ENCODE measurements around the gene NRXN2.
"Not testable (repeated sequence)": the region's sequence is repeated elsewhere in the genome, so short reads cannot be mapped to it uniquely, and the experiment has no call there.

Gene NRXN2

DNA sequence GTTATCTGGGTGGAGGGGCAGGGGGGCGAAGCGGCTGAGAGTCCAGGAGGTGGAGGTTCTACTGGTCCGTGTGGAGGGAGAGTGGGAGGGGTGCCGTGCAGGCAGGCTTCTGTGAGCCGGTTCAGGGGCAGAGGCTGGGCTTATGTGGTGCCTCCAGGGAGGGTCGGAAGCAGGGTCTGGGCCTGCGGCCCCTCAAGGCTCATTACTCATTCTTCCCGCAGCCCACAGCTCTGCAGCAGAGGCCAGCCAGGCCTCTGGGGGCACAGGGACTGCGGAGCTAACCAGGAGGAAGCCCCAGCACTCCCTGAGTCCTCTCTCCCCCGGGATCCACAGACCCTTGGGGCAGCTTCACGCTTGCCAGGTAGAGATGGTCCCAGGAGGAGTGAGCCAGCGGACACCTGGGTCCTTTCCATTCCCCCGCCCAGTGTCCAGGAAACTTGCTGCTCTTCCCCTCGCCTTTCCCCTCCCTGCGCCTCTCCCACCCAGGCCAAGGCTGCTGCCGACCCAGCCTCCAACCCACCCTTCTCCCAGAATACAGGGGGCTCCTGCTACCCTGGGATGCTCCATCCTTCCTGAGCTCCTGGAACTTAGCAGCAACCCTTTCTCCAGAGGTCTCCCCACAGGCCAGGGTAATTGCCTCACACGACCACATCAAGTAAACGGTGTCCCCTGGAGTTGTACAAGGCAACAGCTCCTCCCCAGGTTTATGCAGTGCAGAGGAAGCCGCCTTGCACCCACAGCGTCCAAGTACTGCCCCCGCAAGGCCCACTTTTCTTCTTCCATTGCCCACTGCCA lies 6.3 kb downstream of the NRXN2 start:
- no peak for DNase-seq
- TF ChIP-seq POLR2A (IDR thresholded peaks at IDR 0.05; ENCODE audit: low read length) (no peak), GATA1 (IDR thresholded peaks at IDR 0.05; ENCODE audit: low read depth, low read length) (no peak)

- no peak for TF ChIP-seq POLR2A (IDR thresholded peaks at IDR 0.05; ENCODE audit: low read length)
- no peak for TF ChIP-seq GATA1 (IDR thresholded peaks at IDR 0.05; ENCODE audit: low read depth, low read length)
Measured at GRCh38 chr11:64715756-64716472, 7.1 kb downstream of the NRXN2 start.

GRCh38 chr11:64715110-64715509 lies 7.9 kb downstream of the NRXN2 start:
- no peak for DNase-seq
- no peak for TF ChIP-seq GATA1 (IDR thresholded peaks at IDR 0.05; ENCODE audit: low read depth, low read length)
- no peak for TF ChIP-seq POLR2A (IDR thresholded peaks at IDR 0.05; ENCODE audit: low read length)

More at GRCh38 chr11:64715756-64716472, 7.1 kb downstream of the NRXN2 start:
- no peak for DNase-seq

- DNase-seq = no peak
Measured at GRCh38 chr11:64714666-64715065, 8.3 kb downstream of the NRXN2 start.

DNA sequence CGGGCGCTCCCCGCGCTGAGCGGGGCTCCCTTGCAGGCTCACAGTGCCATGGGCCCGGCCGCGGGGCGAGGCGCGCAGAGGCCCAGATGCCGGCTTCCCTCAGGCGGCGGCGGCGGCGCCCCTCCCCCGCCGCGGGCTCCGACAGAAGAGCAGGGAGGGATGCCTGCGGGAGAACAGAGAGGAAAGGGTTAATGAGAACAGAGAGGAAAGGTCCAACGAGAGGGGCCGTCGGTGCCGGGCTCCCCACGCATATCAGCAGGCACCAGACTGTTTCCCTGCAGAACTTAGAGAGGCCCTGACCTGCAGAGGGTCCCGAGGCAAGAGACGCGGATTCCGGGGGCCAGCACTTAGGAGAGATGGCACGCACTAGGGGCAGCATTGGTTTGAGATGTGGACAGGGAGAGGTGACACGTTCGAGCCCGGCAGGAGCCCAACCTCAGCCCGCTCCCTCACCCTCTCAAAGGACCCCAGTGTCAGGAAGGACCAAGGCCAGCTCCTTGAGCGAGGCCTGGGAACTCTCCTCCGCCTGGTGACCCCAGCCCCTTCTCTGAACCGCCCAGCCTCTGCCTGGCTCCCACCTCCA lies 9.1 kb downstream of the NRXN2 start:
- no peak for DNase-seq
- TF ChIP-seq POLR2A (IDR thresholded peaks at IDR 0.05; ENCODE audit: low read length) (no peak), GATA1 (IDR thresholded peaks at IDR 0.05; ENCODE audit: low read depth, low read length) (no peak)

More at GRCh38 chr11:64714666-64715065, 8.3 kb downstream of the NRXN2 start:
- TF ChIP-seq POLR2A (IDR thresholded peaks at IDR 0.05; ENCODE audit: low read length) = no peak
- TF ChIP-seq GATA1 (IDR thresholded peaks at IDR 0.05; ENCODE audit: low read depth, low read length) = no peak

GRCh38 chr11:64713016-64713707 lies 9.8 kb downstream of the NRXN2 start:
- TF ChIP-seq GATA1 (IDR thresholded peaks at IDR 0.05; ENCODE audit: low read depth, low read length) = no peak
- TF ChIP-seq POLR2A (IDR thresholded peaks at IDR 0.05; ENCODE audit: low read length) = no peak
- no peak for DNase-seq

DNA sequence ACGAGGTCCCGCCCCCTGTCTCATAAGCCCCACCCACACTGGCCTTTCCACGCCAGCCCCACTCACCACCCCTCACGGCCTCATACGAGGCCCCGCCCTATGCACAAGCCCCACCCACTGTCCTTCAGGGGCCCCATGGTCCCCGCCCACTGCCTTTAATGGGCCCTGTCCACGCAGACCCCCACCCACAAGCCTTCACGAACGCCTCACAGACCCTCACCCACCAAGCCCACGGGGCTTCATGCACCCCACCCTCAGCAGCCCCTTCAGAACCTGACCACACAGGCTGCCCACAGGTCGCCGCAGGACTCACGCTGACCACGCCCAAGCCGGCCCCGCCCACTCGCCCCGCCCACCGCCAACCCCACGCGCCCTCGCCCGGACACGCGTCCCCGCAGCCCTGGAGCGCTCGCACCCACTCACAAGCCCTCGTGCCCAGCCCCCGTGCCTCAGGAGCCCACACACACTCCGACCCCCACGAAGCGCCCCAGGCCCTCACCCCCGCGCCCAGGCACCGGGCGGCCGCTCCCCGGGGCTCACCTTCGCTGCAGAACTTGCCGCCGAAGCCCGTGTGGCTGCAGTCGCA lies 10.5 kb downstream of the NRXN2 start:
- DNase-seq = peak in 1 of 2 experiments; percentile 16
- TF ChIP-seq POLR2A (IDR thresholded peaks at IDR 0.05; ENCODE audit: low read length) (no peak), GATA1 (IDR thresholded peaks at IDR 0.05; ENCODE audit: low read depth, low read length) (no peak)

DNA sequence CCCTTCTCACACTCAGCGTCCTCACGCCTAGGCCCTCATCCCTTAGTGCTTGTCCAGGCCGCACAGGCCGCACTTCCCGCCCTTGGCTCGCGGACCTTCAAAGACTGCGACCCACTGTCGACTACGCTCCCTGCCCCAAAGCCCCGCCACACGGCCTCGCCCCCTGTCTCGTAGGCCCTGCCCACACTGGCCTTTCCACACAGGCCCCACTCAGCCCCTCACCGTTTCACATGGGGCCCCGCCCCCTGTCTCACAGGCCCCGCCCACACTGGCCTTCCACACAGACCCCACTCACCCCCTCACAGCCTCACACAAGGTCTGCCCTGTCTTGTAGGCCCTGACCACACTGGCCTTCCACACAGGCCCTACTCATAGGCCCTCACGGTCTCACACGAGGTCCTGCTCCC lies 11.0 kb downstream of the NRXN2 start:
- no peak for TF ChIP-seq GATA1 (IDR thresholded peaks at IDR 0.05; ENCODE audit: low read depth, low read length)
- no peak for TF ChIP-seq POLR2A (IDR thresholded peaks at IDR 0.05; ENCODE audit: low read length)
- no peak for DNase-seq

DNA sequence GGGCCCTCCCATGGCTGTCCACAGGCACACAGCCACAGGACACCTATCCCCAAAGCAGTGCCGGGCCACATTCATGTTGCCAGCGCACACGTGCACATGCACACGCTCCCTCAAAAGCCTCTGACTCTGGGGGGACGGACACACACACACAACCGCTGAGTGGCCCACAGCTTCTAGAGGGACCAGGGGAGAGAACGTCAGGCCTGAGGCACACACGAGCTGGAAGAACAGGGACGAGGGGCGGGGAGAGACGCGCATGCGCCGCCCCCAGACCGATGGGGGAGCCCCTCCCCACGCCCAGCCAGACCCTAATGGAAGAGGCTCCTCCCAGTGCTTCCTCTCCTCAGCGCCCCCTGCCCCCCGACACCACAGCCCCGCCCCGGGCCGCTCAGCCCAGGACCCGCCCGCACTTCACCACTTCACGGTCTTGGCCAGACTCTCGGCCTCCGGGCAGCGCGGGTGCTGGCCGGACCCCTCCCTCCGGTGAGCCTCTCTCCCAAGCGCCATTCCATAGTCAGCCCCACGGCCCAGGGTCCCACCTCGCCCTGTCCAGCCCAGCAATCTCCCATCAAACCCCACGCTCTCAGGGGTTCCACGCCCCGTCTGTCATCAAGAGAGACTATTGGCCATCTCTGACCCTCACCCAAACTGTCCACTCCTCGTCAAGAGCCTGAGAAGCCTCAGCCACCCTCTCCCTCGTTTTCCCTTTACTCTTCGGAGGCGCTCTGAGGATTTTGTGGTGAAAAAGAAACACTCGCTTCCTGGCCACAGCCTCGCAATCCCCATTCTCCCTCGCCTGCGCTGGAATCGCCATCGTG lies 11.7 kb downstream of the NRXN2 start:
- TF ChIP-seq GATA1 (IDR thresholded peaks at IDR 0.05; ENCODE audit: low read depth, low read length) = no peak
- no peak for TF ChIP-seq POLR2A (IDR thresholded peaks at IDR 0.05; ENCODE audit: low read length)
- no peak for DNase-seq

GRCh38 chr11:64710418-64711137 lies 12.4 kb downstream of the NRXN2 start:
- no peak for DNase-seq
- TF ChIP-seq POLR2A (IDR thresholded peaks at IDR 0.05; ENCODE audit: low read length) = no peak
- TF ChIP-seq GATA1 (IDR thresholded peaks at IDR 0.05; ENCODE audit: low read depth, low read length) = no peak

- TF ChIP-seq GATA1 (IDR thresholded peaks at IDR 0.05; ENCODE audit: low read depth, low read length) = no peak
- no peak for TF ChIP-seq POLR2A (IDR thresholded peaks at IDR 0.05; ENCODE audit: low read length)
- DNase-seq = no peak
Measured at GRCh38 chr11:64705501-64705900, 17.5 kb downstream of the NRXN2 start.

DNA sequence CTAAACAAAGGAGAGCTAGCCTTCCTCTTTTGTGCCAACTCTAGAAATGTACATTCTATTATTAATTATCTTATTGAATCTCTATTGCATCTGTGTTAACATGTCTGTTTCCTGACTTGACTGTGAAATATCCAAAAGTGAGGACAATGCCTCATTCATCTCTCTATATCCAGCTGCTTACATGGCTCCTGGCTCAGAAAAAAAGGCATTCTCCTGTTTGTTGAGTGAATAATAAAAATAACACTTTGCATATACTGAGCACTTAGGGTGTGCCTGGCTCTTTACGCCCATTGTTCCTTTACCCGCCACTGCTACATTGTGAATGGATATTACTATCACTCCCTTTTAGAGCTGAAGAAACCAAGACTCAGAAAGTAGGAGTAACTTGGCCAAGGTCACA lies 19.9 kb downstream of the NRXN2 start:
- no peak for TF ChIP-seq GATA1 (IDR thresholded peaks at IDR 0.05; ENCODE audit: low read depth, low read length)
- TF ChIP-seq POLR2A (IDR thresholded peaks at IDR 0.05; ENCODE audit: low read length) = no peak
- DNase-seq = no peak

GRCh38 chr11:64701956-64702355 lies 21.0 kb downstream of the NRXN2 start:
- DNase-seq = not testable (repeated sequence)
